Fibroblast of upper back skin (primary cell): Measurements from ENCODE around the gene DNAJB11.
"Not testable (repeated sequence)": the region's sequence is repeated elsewhere in the genome, so short reads cannot be mapped to it uniquely, and the experiment has no call there.

Source experiments
- DNase-seq: peaks from one replicate; pipeline ENCODE4 v3.0.0-alpha.2; 2013

The DNAJB11 gene

DNA sequence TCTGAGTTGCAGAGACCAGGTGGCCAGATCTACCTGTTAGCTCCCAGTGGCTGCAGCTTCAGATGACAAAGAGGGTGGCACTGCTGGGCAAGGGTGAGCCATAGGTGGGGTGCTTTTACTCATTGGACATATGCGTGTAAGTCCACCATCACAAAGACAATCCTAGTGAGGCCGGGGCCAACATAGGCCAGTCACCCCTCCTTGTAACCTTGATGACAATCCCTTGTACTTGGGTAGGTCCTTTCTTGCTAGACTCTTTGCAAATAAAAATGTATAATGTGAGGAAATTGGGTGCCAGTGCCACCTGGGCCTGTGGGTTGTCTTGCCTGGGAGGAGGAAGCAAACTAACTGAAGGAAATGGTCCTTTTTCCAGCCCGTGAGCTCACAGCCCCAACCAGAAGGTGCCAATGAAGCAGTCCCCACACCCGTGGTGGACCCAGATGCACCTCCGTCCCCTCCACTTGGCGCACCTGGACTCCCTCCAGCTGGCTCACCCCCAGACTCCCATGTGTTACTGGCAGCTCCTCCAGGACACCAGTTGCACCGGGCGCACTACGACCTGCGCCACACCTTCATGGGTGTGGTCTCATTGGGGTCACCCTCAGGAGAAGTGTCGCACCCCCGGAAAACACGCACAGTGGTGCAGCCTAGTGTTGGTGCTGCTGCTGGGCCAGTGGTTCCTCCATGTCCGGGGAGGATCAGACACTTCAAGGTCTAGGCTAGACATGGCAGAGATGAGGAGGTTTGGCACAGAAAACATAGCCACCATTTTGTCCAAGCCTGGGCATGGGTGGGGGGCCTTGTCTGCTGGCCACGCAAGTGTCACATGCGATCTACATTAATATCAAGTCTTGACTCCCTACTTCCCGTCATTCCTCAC, 49.9 kb downstream of the DNAJB11 start:
- DNase-seq, result no peak

DNA sequence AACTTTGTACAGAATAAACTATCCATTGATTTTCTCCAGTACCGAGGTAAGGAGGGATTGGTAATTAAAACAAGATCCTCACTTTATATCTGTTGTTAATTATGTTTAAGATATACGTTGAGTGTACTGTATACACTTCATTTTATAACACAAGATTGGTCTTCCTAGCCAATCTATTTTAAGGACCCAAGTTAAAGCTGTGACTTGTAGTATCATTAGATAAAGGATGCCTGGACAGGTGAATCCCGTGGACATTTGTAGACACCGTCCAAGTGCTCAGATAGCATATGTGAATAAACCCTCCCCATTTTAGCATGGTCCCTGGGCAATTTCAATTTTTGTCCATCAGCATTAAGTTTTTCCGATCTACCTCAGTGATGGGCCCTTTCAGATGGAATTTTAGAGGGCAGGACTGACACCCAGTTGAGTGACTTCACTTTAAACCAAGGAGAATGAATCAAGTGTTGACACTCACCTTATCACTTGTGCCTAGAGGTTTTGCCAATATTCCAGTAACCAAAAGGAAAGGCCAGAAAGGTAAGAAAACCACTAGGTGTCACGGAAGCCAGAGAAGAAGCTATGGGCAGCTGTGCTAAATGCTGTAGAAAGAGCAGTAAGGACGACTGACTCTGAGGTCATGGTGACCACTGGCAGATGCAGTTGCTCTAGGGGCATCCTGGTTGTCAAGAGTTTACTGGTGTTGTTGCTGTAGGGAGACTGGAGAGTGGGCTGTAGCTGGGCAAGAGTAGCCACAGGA, 51.6 kb downstream of the DNAJB11 start:
- no peak for DNase-seq

DNA sequence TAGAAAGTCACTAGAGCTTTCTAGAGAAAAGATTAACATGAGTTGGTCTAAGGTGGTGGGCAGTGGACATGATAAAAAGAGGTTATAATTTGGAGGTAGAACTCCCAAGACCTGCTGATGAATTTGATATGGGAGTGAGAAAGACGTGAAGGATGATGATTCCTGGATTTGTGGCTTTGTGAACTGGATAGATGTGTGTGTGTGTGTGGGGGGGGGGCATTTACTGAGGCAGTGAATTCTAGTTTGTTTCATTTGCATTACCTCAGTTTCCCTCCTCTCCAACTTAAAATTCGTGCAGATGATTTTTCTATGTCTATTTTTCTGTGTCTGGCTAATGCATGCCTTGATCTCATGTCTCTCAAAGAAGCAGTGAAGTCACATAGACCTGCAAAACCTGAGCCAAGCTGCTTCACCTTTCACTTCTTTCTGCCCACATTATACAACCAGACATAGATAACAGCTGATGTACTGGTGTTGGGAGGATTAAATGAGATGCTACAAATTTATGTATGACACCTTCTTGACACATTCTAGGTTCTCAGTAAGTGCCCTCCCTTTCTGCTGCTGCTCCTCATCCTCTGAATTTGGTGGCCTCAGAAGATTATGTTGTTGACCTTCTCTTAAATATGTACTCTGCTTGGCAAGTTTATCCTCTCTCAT, 52.3 kb downstream of the DNAJB11 start:
- no peak for DNase-seq

DNA sequence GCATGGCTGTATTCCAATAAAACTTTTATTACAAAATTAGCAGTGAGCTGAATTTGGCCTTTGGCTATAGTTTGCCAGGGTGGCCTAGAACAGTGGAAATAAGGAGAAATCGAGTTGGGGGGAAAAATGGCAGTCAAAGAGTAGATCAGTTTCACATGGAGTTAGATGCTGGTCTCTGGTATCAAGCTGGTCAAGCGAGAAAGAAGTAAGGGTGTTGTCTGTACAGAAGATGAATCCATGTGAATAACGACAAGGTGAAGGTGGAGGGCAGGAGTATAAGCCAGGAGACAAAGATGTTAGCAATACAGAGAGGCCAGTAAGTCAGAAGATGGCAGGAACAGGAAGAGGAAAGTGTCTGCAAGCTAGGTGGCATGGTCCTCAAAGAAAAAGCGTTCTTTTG, 54.1 kb downstream of the DNAJB11 start:
- DNase-seq, result no peak

DNA sequence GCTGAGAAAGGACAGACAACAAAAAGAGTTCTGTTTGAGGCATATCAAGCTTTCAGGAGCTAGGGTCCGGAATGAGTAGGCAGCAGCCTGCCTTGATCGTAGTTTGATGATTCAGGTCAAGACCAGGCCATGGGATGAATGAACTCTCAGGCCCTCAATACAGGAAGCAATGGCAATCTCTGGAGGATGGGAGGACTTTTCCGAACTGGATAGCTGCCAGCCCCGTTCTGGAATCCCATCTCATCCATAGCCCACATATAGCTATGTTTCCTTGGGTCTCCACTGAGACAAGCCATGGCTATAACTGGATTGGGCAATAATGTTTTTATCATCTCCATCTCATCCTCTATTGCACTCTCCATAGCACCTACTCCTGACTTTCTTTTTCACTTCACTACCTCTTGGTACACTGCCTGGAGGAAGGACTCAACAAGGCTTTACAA, 55.1 kb downstream of the DNAJB11 start:
- no peak for DNase-seq

DNA sequence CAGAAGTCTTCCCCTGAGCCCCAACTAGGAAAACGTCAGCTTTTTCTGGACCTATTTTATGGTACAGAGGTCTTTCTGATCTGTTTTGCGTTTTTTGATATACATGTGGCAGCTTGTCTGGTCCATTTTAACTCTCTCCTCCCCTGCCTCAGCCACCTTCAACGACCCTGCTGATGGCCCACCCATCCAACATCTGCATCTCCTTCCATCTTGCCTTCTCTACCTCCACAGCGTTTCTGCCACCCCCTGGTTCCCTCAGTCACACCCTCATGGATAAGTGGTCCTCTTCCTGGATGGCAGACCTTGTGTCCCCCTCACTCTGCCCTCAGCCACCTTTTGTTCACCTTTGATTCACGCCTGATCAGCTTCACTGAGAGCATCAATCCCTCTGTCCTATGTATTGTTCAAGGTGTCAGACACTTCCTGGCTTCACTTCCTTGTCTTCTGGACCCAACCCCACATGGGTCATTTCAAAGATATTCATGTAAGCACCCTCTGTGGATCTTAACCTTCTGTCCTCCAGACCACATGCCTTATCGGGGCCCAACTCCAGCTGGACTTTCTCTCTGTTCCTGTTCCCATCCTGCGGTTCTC, 55.8 kb downstream of the DNAJB11 start:
- DNase-seq, result no peak

DNA sequence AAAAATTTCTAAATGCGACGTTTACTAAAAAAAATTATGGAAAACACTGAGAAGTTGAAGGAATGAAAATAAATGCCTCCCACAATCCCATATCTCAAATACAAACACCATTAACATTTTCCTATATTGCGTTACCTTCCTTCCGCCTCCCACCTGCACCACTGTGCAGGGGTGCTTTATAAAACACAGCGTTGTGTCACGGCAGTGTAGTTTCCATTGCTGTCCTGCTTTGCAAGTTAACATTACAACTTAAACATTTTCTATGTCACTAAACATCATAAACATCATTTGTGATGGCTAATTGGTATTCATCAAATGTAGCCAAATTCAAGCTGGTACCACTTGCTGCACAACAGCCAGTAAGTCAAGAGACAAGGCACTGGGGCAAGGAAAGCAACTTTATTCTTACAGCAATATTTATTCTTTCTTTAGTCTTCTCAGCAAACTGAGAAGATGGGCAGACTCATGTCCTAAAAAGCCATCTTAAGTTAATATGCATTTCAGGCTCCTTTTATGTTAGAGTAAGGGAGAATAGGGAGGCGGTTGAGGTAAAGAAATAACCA, 57.4 kb downstream of the DNAJB11 start:
- no peak for DNase-seq

DNA sequence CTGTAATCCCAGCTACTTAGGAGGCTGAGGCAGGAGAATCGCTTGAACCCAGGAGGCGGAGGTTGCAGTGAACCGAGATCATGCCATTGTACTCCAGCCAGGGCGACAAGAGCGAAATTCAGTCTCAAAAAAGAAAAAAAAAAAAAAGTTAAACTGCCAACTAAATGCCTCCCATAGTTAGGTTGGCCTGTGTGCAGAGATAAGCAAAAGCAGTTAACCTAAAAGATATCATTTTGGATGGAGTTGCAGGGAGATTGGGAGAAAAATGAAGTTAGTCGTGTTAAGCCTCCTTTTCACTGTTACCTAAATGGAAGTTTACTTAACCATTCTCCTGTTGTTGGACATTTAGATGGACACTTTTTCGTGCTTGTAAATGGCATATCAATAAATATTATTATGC, 58.2 kb downstream of the DNAJB11 start:
- DNase-seq, result no peak

DNA sequence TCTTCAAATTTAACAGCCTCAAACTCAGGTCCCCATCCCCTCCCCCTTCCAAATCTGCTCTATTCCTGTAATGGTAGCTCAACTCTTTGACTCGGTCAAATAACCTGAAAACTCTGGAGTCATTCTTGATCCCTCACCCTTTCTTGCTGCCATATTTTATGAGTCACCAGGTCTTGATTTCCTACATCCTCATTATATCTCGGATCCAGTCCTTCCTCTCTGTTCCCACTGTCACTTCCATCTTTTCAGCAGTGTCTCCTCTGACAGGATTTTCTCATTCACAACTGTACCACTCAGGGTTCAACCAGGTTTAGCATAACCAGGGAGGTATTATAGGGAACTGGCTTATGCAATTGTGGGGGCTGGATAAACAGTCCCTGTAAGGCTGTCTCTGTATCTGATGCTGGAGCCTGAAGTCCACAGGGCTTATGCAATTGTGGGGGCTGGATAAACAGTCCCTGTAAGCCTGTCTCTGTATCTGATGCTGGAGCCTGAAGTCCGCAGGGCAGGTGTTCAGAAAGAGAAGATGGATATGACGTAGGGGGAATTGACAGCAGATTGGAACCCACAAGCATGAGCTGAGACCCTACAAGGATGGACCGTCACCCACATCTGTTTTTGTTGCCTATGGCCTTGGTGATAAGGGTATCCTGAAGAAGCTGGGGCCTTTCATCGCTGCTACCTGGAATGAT, 60.6 kb downstream of the DNAJB11 start:
- DNase-seq, result no peak

DNA sequence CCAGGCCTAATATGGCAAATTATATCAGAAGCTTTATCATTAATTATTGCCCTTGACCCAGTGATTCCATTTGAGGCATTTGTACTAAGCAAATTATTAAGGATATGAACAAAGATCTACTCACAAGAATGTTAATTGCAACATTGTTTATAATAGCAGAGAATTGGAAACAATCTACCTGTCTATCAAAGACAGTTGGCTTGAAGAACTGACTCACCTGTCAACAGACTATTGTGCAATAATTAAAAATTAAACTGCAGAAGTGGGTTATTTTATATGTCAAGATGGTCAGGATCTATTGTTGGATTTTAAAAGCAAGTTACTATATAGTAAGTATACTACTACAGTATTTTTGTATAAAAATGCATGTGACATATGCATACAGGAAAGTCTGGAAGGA, 63.0 kb downstream of the DNAJB11 start:
- no peak for DNase-seq

DNA sequence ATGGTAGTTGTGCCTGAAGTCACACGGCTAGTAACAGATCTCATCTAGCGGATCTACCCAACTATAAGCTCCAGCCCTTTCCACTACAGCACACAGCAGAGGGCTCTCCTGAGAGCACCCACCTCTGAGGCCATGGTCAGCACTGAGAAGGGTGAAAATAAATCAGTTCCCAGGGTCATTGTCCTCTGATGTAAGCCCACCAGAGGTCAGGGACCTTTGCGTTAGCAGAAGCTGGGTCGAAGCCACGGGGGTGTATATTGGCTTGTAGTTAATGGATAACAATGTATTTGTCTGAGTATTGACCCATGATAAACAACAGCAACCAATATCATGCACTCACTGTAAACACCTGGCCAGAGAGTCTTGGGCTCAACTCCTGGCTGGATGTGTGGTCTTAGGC, 63.7 kb downstream of the DNAJB11 start:
- not testable (repeated sequence) for DNase-seq
